Stimulated activated CD4-positive, alpha-beta T cell treated with anti-CD3 and anti-CD28 coated beads, TNF-alpha, amount 100 ng/mL, for 4 hours (primary cell): ENCODE measurements around the gene ST7.

Source experiments
- DNase-seq, 3 experiments: peaks; one replicate each; pipeline ENCODE4 v3.0.0-alpha.2; 2020; ENCODE audit warnings: low read depth in 3 of 3

ST7 gene

DNA sequence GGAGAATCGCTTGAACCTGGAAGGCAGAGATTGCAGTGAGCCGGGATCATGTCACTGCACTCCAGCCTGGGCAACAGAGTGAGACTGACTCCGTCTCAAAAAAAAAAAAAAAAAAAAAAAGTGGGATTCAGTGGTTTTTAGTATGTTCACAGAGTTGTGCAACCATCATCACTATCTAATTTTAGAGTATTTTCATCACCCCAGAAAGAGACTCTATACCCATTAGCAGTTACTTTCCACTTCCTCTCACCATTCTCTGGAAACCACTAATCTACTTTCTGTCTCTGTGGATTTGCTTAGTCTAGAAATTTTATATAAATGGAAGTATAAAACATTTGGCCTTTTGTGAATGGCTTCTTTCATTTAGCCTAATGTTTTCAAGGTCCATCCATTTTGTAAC is 113.4 kb downstream of the ST7 start:
- no peak for DNase-seq

GRCh38 chr7:117067340-117067739 is 114.0 kb downstream of the ST7 start:
- DNase-seq = no peak

GRCh38 chr7:117068511-117069145 is 115.3 kb downstream of the ST7 start:
- DNase-seq = no peak

DNA sequence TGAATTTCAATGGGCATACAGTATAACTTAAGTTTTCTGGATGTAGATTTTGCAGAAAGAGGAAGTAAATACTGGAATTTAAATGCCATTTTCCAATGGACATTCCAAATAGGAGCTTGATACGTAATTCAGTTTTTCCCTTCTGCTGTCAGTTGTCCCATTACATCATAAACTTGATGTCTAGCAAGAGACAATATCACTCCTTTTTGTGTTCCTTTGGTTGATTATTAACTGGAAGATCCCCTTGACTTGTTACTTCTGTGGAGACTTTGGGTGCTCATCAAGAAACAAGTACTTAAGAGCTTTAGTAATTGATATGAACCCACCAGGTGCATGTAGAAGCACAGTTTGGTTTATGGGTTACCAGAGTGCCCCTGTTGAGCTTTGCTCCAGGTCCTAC is 116.1 kb downstream of the ST7 start:
- no peak for DNase-seq

DNA sequence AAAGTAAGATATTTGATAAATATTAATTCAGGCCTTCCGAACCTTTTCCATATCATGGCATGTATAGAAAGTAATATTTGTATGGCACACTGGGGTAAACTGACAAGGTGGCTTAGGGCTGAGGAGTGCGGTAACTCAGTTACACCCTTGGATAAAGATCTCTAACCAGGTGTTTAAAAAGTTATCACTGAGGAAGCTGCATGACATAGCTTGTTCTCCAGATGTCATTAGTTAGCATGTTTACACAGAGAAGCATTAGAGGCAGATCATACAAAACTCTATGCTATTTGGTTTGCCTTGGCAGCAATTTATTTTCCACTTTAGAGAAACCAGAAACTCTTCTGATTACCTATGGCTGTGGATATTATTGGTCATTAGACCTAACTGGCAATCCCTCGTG is 118.2 kb downstream of the ST7 start:
- DNase-seq = no peak

DNA sequence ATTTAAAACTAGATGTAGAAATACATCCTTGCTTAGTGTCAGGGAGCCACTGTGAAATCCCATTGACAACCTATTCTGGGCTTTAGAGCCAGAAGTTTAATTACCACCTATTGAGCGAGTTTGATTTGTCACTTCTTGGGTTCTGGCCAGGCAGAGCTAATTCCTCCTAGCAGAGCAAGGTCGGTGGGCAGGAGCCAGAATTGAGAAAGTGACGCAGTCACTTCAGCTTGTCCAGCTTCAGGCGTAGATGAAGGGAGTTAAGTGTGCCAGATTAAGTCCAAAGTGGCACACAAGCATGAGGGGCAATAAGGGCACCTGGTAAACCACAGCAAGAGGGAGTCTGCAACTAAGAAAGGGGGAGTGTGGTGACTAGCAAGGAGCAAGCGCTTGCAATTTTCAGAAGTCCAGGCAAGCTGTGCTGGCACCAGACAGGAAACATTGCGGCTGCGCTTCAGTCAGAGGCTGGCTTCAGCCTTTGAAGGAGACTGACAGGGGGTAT is 119.4 kb downstream of the ST7 start:
- DNase-seq = no peak

DNA sequence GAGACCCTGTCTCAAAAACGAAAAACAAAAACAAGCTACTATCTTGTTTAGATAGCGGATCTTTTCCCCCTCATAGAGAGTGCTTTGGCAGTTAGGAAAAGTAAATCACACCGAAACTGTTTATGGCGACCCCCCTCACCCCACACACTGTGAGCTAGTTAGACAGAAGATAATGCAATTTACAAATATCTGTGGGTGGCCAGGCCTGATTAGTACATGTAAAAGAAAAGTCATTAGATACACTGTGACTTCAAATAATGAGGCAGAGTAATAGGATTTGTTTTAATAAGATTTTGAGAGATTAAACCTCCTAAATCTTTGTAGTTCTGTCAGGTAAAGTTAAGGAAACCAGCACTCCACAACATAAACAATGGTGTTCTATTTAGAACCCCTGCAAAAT is 121.1 kb downstream of the ST7 start:
- DNase-seq = no peak

- DNase-seq = no peak
These were observed 122.6 kb downstream of the ST7 start for GRCh38 chr7:117075934-117076333.

GRCh38 chr7:117076426-117076943 is 123.2 kb downstream of the ST7 start:
- no peak for DNase-seq

DNA sequence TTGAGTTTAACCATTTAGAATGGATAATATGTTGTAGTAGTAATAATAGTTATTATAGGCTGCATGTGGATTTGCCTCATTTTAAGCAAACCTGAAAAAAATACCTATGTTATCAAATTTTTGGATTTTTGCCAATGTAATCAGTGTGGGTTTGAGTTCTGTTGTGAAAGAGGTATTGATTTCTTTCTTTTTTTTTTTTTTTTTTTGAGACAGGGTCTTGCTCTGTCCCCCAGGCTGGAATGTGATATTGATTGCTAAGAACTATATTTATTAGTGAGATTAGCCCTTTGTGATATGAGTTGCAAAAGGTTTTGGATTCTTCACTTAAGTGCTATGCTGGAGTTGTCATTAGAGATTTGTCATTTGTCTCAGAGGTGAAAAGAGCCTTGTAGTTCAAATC is 124.4 kb downstream of the ST7 start:
- DNase-seq = no peak

DNA sequence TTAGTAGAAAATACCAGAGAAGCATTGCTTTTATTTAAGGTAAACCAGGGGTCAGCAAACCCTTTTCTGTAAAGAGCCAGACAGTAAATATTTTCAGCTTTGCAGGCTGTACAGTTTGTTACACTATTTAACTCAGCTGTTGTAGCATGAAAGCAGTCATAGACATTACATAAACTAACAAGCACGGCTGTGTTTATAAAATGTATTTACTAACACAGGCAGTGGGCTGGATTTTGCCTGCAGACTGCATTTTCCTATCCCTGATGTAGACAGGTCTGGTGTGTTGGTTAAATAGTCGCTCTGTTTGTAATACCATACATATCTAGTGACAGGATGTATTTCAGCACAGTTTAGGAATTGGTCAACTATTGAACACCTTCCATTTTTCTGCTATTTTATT is 129.3 kb downstream of the ST7 start:
- no peak for DNase-seq

GRCh38 chr7:117083648-117084047 is 130.3 kb downstream of the ST7 start:
- DNase-seq = no peak

DNA sequence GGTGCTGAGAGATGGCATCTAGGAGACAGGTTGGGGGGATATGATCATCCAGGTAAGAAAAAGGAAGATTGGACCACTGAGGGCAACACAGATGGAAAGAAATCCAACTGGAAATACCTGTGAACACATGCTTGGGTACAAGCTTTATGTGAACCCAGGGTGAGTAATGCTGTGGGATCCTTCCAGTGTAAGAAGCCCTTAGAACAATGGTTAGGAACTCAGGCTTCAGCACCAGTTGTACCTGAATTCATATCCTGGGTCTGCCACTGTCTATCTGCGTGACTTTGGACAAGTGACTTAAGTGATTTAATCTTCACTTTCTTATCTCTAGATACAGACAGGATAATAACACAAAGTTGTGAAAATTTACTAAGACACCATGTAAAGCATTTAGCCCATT is 131.0 kb downstream of the ST7 start:
- DNase-seq = no peak

DNA sequence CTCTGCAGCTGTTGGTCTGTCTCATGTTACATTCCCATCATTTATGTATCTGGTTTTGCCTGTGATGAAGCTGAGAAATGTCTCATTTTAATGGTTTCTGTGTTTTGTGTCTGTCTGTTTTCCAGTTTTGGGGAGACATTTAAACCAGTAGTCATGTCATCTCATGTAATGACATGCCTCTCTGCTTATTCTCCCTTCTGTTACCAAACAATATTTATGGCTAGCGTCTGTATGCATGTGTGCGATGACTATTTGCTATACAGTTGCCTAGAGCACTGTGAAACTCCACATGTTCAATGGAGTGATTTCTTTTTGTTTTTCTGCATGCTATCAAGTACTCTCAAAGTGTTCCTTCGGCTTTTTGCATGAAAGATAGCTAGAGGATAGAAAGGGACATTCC is 132.0 kb downstream of the ST7 start:
- no peak for DNase-seq

GRCh38 chr7:117085769-117086463 is 132.6 kb downstream of the ST7 start:
- no peak for DNase-seq

GRCh38 chr7:117086788-117087187 is 133.5 kb downstream of the ST7 start:
- no peak for DNase-seq

- DNase-seq = no peak
These were observed 134.5 kb downstream of the ST7 start for GRCh38 chr7:117087639-117088396.

- no peak for DNase-seq
These were observed 135.4 kb downstream of the ST7 start for GRCh38 chr7:117088623-117089194.

GRCh38 chr7:117090791-117091190 is 137.5 kb downstream of the ST7 start:
- no peak for DNase-seq

DNA sequence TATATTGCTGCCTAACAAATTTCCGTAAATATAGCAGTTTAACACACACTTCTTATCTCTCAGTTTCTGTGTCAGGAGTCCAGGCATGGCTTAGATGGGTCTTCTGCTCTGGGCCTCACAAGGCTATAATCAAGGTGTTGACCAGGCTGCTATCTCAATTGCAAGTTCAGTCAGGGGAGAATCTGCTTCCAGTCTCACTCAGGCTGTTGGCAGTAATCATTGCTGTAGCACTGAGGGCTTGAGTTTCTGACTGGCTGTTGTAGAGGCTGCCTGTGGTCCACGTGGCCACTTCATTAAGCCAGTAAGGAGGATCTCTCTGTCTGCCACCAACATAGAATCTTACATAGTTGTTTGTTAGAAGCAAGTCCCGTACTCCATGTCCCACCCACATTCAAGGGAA is 138.4 kb downstream of the ST7 start:
- no peak for DNase-seq

- no peak for DNase-seq
These were observed 139.5 kb downstream of the ST7 start for GRCh38 chr7:117092785-117093184.

- no peak for DNase-seq
These were observed 141.2 kb downstream of the ST7 start for GRCh38 chr7:117094457-117094856.
